GM12878 (cell line): ENCODE measurements around the gene RNLS. TPM values are rescaled to one million over a fixed set of nuclear protein-coding genes. Genes with fewer than 3 reads are reported as not detected.

Experiments used
- ATAC-seq: fragments of 200-7000 bp; cut with Tn5 transposase; 3 replicates; pipeline ENCODE4 v1.9.1; 2020; ENCODE audit warnings: mild to moderate bottlenecking, moderate library complexity
- BruUV-seq: library from RNA; stranded (reverse); fragments of 400-500 nt; replicated peaks from 2 replicates; lab custom pipeline; 2021; lab: Mats Ljungman, UMichigan
- CTCF ChIA-PET: fragments of 300-600 bp; sonication (Branson Sonifier 250); formaldehyde crosslinking; extraction: SDS; loops from one replicate; lab custom pipeline; 2021; ENCODE audit warnings: inconsistent platforms; lab: Yijun Ruan, JAX
- POLR2A ChIA-PET: fragments of 350-600 bp; formaldehyde crosslinking; extraction: SDS; loops from one replicate; lab custom pipeline; 2021; ENCODE audit warnings: inconsistent platforms; lab: Charles Lee
- RAD21 ChIA-PET: fragments of 300-600 bp; sonication (Branson Sonifier 250); formaldehyde crosslinking; loops from one replicate; lab custom pipeline; 2023; ENCODE audit warnings: antibody characterized with exemption; ENCODE audit not compliant: unreplicated experiment; lab: Charles Lee
- SMC1A ChIA-PET: fragments of 300-600 bp; sonication (Branson Sonifier 250); formaldehyde crosslinking; loops from one replicate; lab custom pipeline; 2023; ENCODE audit not compliant: unreplicated experiment, uncharacterized antibody; lab: Charles Lee
- DNase-seq: peaks from one replicate; pipeline ENCODE4 v3.0.0-alpha.2; 2011; ENCODE audit warnings: low read depth, low spot score
- FAIRE-seq: peaks from 3 replicates; lab custom pipeline; 2011; peaks lifted over from hg19 to GRCh38; lab: Jason Lieb, UNC
- H2AFZ ChIP-seq: 2 replicates; pipeline ENCODE4 v1.6.0; 2011; ENCODE audit warnings: low read depth, low read length, control low read depth; ENCODE audit not compliant: control insufficient read depth
- H3K27ac ChIP-seq: 2 replicates; pipeline ENCODE4 v1.5.1; 2011; ENCODE audit warnings: control low read depth; ENCODE audit not compliant: control insufficient read depth, insufficient read depth
- H3K27me3 ChIP-seq, 2 experiments: replicated peaks in 1 of 2; 2 replicates each; pipeline versions ENCODE4 v1.6.0 to v1.6.1; 2011; ENCODE audit warnings: low read length in 1 of 2; ENCODE audit not compliant: control insufficient read depth in 2 of 2, insufficient read depth in 2 of 2
- H3K36me3 ChIP-seq, 2 experiments: 2 replicates each; pipeline ENCODE4 v1.5.1; 2011; ENCODE audit warnings: low read length in 1 of 2; ENCODE audit not compliant: control insufficient read depth in 2 of 2, insufficient read depth in 2 of 2
- H3K4me1 ChIP-seq: 2 replicates; pipeline ENCODE4 v1.6.1; 2011; ENCODE audit warnings: mild to moderate bottlenecking, low read length, moderate library complexity, mixed read lengths; ENCODE audit not compliant: control insufficient read depth, insufficient read depth
- H3K4me2 ChIP-seq: 2 replicates; pipeline ENCODE4 v1.6.0; 2011; ENCODE audit warnings: control low read depth; ENCODE audit not compliant: control insufficient read depth, insufficient read depth
- H3K4me3 ChIP-seq: fragments of 200-600 bp; sonication (generic); 2 replicates; pipeline ENCODE4 v1.5.1; 2016
- H3K79me2 ChIP-seq: 2 replicates; pipeline ENCODE4 v1.6.0; 2011; ENCODE audit warnings: low read length; ENCODE audit not compliant: control insufficient read depth, insufficient read depth
- H3K9ac ChIP-seq: 2 replicates; pipeline ENCODE4 v1.8.0; 2011; ENCODE audit warnings: low read length, control low read depth, mixed read lengths; ENCODE audit not compliant: control insufficient read depth, insufficient read depth
- H3K9me3 ChIP-seq: replicated peaks from 3 replicates; pipeline ENCODE4 v1.5.1; 2011; ENCODE audit warnings: mild to moderate bottlenecking, low read length; ENCODE audit not compliant: control insufficient read depth, insufficient read depth
- H4K20me1 ChIP-seq: 2 replicates; pipeline ENCODE4 v1.6.0; 2011; ENCODE audit not compliant: control insufficient read depth, insufficient read depth
- ASH2L ChIP-seq: fragments of 300-600, 200-600 bp; sonication (generic); IDR thresholded peaks from 2 replicates; pipeline ENCODE4 v1.6.1; 2017; ENCODE audit warnings: low read depth, mild to moderate bottlenecking, borderline replicate concordance
- BCL11A ChIP-seq: IDR thresholded peaks from 2 replicates; pipeline ENCODE4 v1.6.1; 2011; ENCODE audit warnings: low read depth, low read length
- ZNF207 ChIP-seq: fragments of 450-650 bp; IDR thresholded peaks from 2 replicates; pipeline ENCODE4 v1.6.1; 2014; ENCODE audit warnings: antibody characterized with exemption, mild to moderate bottlenecking, borderline replicate concordance
- ZNF274 ChIP-seq: IDR thresholded peaks from one replicate; pipeline ENCODE4 v1.8.0; 2011; ENCODE audit not compliant: insufficient read length, insufficient read depth
- WGBS: methylation state at CpG from one replicate; pipeline ENCODE4 v1.1.6; 2016; ENCODE audit warnings: low lambda C conversion rate; ENCODE audit not compliant: insufficient replicate concordance, insufficient coverage; ENCODE audit errors: missing lambda C conversion rate; 5-methylcytosine and 5-hydroxymethylcytosine counted together
- in situ Hi-C: fragments of 300-500 bp; cut with MboI; formaldehyde crosslinking; loops from 9 replicates; pipeline ENCODE4 v1.14.3; 2018; ENCODE audit warnings: mixed read lengths
- intact Hi-C: fragments of 100-400 bp; cut with micrococcal nuclease; formaldehyde crosslinking; loops from one replicate; pipeline ENCODE4 v1.14.2; 2022; ENCODE audit not compliant: unreplicated experiment
- polyA plus RNA-seq, 11 experiments: library from polyadenylated mRNA; depleted of rRNA in 4 of 11; unstranded in 6 of 11; stranded (reverse) in 5 of 11; fragments of >200 nt; fragmentation: Nextera tagmentation in 4 of 11; fragmentation: Illumina TruSeq in 1 of 11; extraction: Ambion mirVana in 4 of 11; extraction: Trizol in 1 of 11; gene quantifications; 1 replicate in 1 of 11; 2 replicates in 10 of 11; pipeline versions ENCODE4 v1.2.1 to v1.2.3, GENCODE V29; 2011 to 2016; ENCODE audit warnings: inconsistent platforms in 2 of 11, missing spikeins in 2 of 11, low read depth in 1 of 11
- total RNA-seq, 4 experiments: library from RNA; depleted of rRNA in 3 of 4; stranded (reverse); fragments of >200 nt in 3 of 4; fragmentation: Illumina TruSeq in 1 of 4; extraction: Trizol in 1 of 4; gene quantifications; 2 replicates each; pipeline versions ENCODE4 v1.2.1 to v1.2.3, GENCODE V29; 2013 to 2021
- TF ChIP-seq, protein P1 (sequence below): fragments of 450-650 bp; IDR thresholded peaks from 2 replicates; pipeline ENCODE4 v1.6.1; 2017; ENCODE audit warnings: mild to moderate bottlenecking, moderate library complexity
- TF ChIP-seq, protein P2 (sequence below): fragments of 150-350 bp; IDR thresholded peaks from 2 replicates; pipeline ENCODE4 v1.6.1; 2014; ENCODE audit warnings: mild to moderate bottlenecking, low read depth, low read length

Gene RNLS
- total and polyA plus RNA-seq, 10 of the 15 experiments (the other 5 are each of a cell fraction or from before 2014, with no cell fraction given) = 3.4 to 6.7 (median 4.6) TPM

DNA sequence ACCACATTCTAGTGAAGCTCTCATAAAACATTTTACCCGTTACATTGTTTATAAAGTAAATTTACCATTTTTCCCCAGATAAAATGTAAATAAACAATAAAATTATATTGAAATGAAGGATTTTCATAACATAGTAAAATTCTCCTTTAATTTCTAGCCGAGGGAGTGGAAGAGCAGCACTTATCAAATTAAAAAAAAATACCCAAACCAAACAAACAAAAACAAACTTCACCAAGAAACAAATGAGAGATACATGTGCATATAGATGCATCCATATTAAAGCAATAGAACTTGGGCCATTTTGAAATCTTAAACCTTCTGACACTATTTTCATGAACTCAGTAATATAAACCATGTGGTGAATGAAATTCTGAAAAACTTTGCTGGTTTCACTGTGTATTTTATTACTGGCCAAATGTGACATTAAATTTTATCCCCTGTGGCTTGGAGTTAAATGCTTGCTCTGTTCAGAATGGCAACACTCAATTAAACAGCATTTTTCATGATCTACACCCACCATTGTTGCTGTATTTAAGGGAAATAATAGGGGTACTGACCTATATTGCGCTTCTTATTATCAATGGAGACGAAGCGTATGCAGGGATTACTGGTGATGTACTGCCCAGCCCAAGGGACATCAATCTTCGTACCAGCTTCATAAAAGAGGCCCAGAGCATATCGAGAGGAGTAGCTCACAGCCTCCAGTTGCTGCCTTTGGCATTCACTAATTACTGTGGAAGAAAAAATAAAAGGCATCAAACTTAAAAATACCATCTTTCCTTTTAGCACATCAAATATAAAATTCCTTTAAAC lies 220.9 kb downstream of the RNLS start:
- Histone ChIP-seq H3K27ac (no peak overlapping the region), H4K20me1 (no peaks in the 10 kb centered on the region)
- BruUV-seq = no TSS peak

DNA sequence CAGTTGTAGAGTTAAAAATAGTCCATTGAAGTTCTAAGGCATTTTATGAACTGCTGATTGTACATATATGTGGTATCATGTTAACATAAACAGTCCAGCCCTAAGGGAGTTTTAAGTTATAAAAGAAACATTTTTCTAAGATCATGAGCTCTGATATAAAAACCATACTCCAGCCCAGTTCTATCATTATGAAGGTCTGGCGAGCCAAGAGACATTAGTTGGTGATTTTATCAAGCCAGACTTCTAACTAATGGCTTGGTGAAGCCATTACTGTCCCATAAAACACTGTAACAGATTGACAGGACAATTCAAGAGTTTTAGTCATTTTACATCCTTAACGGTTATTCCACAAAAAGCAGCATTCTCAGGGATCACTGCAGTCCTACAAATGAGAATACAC lies 221.6 kb downstream of the RNLS start:
- H3K79me2 ChIP-seq = no peaks in the 10 kb centered on the region
- H3K4me3 ChIP-seq = no peak overlapping the region
- no peaks in the 10 kb centered on the region for H3K36me3 ChIP-seq
- RAD21 ChIA-PET = no interaction called here
- H3K4me2 ChIP-seq = no peak overlapping the region
- no TSS peak for BruUV-seq
- SMC1A ChIA-PET = interaction anchor here (1.0 to 1.2 kb wide), 2 partner anchors 25 to 31 kb away, joined by 3 to 4 read pairs; no protein-coding TSS in a partner anchor
- H2AFZ ChIP-seq = no peak overlapping the region
- POLR2A ChIA-PET = no interaction called here
- WGBS = 92% methylated on average over 2 of the region's 2 CpGs
- no peaks in the 10 kb centered on the region for H4K20me1 ChIP-seq
- in situ Hi-C loops (no loop called here), intact Hi-C loops (no loop called here)
- H3K4me1 ChIP-seq = no peaks in the 10 kb centered on the region
- TF ChIP-seq BCL11A (no peak), ASH2L (no peak), ZNF207 (no peak), ZNF274 (no peak)
- TF ChIP-seq, protein P1, sequence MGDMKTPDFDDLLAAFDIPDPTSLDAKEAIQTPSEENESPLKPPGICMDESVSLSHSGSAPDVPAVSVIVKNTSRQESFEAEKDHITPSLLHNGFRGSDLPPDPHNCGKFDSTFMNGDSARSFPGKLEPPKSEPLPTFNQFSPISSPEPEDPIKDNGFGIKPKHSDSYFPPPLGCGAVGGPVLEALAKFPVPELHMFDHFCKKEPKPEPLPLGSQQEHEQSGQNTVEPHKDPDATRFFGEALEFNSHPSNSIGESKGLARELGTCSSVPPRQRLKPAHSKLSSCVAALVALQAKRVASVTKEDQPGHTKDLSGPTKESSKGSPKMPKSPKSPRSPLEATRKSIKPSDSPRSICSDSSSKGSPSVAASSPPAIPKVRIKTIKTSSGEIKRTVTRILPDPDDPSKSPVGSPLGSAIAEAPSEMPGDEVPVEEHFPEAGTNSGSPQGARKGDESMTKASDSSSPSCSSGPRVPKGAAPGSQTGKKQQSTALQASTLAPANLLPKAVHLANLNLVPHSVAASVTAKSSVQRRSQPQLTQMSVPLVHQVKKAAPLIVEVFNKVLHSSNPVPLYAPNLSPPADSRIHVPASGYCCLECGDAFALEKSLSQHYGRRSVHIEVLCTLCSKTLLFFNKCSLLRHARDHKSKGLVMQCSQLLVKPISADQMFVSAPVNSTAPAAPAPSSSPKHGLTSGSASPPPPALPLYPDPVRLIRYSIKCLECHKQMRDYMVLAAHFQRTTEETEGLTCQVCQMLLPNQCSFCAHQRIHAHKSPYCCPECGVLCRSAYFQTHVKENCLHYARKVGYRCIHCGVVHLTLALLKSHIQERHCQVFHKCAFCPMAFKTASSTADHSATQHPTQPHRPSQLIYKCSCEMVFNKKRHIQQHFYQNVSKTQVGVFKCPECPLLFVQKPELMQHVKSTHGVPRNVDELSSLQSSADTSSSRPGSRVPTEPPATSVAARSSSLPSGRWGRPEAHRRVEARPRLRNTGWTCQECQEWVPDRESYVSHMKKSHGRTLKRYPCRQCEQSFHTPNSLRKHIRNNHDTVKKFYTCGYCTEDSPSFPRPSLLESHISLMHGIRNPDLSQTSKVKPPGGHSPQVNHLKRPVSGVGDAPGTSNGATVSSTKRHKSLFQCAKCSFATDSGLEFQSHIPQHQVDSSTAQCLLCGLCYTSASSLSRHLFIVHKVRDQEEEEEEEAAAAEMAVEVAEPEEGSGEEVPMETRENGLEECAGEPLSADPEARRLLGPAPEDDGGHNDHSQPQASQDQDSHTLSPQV = no peak
- no peak overlapping the region for H3K9ac ChIP-seq
- FAIRE-seq (no peak), DNase-seq (no peak), ATAC-seq (no peak)
- no peak overlapping the region for H3K27ac ChIP-seq
- H3K27me3 ChIP-seq = no peaks in the 10 kb centered on the region
- CTCF ChIA-PET = no interaction called here
- H3K9me3 ChIP-seq = no peaks in the 10 kb centered on the region; the same call in 2 of the 3 replicates

More for the DNA sequence above, 220.9 kb downstream of the RNLS start:
- ATAC-seq = no peak
- SMC1A ChIA-PET = interaction anchor here (1.0 kb wide), 3 partner anchors 11 to 24 kb away, joined by 3 read pairs; no protein-coding TSS in a partner anchor
- no peaks in the 10 kb centered on the region for H3K4me1 ChIP-seq
- H3K9ac ChIP-seq = no peak overlapping the region
- H3K4me2 ChIP-seq = no peak overlapping the region
- CTCF ChIA-PET = interaction anchor here (0.6 to 1.2 kb wide), 2 partner anchors 16 to 26 kb away, joined by 3 read pairs; no protein-coding TSS in a partner anchor
- no peaks in the 10 kb centered on the region; the same call in 2 of the 3 replicates for H3K9me3 ChIP-seq
- no peak for DNase-seq
- H3K79me2 ChIP-seq = no peaks in the 10 kb centered on the region
- POLR2A ChIA-PET = interaction anchor here (0.9 kb wide), 1 partner anchor 16 kb away, joined by 5 read pairs; no protein-coding TSS in a partner anchor
- no peak overlapping the region for H2AFZ ChIP-seq
- in situ Hi-C loops = no loop called here
- 94% methylated on average over 7 of the region's 7 CpGs for WGBS
- intact Hi-C loops = no loop called here
- TF ChIP-seq, protein P2, sequence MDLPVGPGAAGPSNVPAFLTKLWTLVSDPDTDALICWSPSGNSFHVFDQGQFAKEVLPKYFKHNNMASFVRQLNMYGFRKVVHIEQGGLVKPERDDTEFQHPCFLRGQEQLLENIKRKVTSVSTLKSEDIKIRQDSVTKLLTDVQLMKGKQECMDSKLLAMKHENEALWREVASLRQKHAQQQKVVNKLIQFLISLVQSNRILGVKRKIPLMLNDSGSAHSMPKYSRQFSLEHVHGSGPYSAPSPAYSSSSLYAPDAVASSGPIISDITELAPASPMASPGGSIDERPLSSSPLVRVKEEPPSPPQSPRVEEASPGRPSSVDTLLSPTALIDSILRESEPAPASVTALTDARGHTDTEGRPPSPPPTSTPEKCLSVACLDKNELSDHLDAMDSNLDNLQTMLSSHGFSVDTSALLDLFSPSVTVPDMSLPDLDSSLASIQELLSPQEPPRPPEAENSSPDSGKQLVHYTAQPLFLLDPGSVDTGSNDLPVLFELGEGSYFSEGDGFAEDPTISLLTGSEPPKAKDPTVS = no peak
- FAIRE-seq = no peak
- H3K27me3 ChIP-seq = no peaks in the 10 kb centered on the region
- no peaks in the 10 kb centered on the region for H3K36me3 ChIP-seq
- no peak overlapping the region for H3K4me3 ChIP-seq
- RAD21 ChIA-PET = interaction anchor here (0.6 kb wide), 1 partner anchor 1837 kb away, joined by 3 read pairs; no protein-coding TSS in a partner anchor
